ENCODE data around the gene GAB1.

GAB1 gene

GRCh38 chr4:143359644-143360193 lies 23.0 kb downstream of the GAB1 start:
- DNase-seq, result no peak

DNA sequence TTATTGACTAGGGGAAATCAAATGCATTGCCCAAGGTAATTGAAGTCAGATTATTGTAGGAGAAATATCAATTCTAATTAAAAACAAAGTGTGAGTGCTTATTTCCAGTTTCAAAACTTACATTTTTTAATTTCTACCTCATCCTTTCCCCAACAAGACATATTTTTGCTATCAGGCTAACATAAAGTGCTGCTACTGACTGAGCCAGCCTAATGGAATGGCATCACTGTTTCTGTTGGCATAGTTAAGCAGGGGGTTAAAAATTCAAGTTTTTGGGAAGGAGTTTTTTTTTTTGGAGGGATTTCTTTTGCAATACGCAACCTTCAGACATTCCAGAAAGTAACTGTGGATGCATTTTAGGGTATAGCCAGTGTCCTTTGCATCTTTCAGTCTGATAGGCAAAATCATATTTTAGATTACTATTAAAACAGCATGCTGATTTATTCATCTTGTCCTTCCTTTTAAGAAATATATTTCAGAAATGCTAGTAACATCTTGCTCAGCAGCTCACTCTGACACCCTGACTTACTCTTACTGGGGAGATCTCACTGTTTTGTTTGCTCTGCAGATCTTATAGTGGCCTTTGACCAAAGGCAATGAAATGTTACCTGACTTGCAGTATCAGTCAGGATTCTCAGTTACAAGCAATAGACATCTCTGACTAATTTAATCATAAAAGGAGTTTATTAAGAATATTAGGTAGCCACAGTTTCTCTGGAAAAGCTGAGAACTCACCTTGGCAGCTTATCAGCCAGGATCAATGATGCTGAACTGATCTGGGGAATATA lies 24.4 kb downstream of the GAB1 start:
- no peak for DNase-seq

DNA sequence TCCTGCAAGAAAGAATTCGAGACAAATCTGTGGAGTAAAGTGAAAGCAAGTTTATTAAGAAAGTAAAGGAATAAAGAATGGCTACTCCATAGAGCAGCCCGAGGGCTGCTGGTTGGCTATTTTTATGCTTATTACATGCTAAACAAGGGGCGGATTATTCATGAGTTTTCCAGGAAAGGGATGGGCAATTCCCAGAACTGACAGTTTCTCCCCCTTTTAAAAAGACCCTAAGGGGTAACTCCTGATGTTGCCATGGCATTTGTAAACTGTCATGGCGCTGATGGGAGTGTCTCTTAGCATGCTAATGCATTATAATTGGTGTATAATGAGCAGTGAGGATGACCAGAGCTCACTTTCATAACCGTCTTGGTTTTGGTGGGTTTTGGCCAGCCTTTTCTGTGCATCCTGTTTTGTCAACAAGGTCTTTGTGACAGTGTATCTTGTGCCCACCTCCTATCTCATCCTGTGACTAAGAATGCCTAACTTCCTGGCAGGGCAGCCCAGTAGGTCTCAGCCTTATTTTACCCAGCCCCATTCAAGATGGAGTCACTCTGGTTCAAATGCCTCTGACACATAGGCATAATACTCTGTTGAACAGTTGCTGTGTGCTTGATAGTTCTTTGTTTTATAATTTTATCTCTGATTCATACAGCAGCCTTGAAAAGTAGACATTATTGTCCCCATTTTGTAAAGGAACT lies 25.8 kb downstream of the GAB1 start:
- no peak for DNase-seq

GRCh38 chr4:143363332-143363731 lies 26.7 kb downstream of the GAB1 start:
- DNase-seq, result no peak

- DNase-seq, result no peak
Observed at GRCh38 chr4:143364063-143364462, 27.4 kb downstream of the GAB1 start.

DNA sequence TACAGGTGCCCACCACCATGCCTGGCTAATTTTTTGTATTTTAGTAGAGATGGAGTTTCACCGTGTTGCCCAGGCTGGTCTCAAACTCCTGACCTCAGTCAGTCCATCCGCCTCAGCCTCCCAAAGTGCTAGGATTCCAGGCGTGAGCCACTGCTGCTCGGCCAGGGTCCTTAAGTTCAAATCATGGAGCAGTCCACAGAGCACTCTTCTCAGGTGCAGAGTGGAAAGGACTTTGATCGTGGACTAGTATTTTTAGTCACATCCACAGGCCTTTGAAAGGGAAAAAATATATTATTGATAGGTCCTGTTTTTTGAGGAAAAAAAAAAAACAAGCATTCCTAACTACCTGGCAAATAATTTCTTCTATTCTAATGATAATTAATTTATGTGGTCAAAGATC lies 31.2 kb downstream of the GAB1 start:
- DNase-seq, result no peak

DNA sequence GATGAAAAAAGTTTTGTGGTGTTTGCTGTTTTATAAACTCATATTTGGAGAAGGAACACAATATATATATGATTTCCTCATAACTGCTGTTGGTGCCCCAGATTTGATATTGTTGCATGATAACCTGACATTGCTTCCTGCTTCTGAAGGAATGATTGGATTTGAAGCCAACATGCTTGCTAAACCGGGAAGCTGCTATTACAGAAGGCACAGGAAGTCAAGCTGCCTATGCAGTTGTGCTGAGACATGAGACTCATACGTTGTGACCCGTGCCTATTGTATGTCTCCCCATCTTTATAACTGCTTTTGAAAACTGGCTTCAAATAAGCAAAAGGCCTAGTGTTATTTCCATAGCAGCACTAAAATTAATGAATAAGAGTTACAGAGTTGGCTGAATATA lies 32.9 kb downstream of the GAB1 start:
- DNase-seq, result no peak

DNA sequence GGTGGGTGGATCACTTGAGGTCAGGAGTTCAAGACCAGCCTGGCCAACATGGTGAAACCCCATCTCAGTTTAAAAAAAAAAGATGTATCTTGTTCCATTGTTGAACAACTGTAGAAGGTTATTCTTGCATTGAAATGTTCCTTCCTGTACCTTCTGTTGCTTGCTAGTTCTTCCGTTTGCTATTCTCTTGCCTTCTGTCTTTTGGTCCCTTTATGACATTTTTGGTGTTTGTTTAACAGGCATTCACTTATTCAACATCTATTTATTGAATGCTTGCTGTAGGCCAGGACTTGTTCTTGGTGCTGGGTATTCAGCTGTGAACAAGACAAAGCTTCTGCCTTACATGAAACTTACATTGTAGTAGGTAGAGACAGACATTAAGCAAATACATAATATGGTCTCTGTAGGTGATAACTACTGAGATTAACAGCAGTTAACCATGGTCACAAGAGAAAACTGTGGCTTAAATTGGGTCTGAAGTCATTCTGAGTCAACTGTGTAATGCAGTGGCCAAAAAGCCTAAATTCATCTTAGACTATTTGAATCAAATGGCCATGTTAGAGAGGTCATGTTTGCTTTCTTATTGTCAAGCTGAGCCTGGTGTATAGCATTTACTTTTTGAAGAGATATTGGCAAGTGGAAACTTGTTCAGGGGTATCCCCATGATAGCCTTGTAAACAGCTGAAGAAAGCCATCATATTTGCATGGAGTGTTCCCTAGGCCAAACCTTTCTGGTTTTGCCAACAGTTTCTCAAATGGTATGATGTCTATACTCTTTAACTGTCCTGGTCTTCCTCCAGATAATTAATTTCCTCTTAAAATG lies 35.6 kb downstream of the GAB1 start:
- DNase-seq, result no peak

GRCh38 chr4:143374255-143374654 lies 37.6 kb downstream of the GAB1 start:
- no peak for DNase-seq

DNA sequence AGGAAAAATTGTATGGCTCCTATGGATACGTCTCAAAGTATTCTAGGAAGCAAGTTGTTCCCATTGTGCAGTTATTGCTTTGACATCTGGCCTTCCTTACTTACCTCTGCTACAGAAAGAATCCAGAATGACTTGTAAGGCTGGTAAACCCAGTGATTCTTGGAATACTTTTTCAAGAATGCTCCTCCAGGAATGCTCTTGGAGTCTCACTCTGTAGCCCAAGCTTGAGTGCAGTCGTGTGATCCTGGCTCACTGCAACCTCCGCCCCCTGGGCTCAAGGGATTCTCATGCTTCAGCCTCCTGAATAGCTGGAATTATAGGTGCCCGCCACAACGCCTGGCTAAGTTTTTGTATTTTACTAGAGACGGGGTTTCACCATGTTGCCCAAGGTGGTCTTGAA lies 38.1 kb downstream of the GAB1 start:
- no peak for DNase-seq

- DNase-seq, result peak; percentile 0
Observed at GRCh38 chr4:143375326-143376073, 38.8 kb downstream of the GAB1 start.

DNA sequence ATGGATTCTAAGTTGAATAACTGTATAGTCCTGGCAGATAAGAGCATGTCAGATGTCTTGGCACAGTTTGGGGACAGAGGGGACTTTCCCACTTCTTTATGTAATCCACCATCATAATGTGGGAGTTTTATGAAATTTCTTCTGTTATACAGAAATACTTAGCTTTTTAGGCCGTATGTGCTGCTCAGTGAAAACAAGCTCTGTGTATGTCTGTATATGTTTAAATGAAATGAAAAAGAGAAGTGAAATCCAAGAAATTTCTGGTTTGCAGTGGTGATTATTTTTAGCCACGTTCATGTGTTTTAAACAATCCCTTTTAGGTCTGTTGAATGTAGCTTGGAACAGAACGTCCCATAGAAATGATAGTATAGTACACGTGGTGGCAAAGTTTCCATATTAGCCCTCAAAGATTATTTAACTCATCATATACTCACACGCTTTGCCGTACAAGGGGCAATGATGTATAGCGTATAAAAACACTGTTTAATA lies 41.0 kb downstream of the GAB1 start:
- DNase-seq, result no peak

- DNase-seq, result no peak
Observed at GRCh38 chr4:143380629-143381028, 44.0 kb downstream of the GAB1 start.

- no peak for DNase-seq
Observed at GRCh38 chr4:143381189-143382118, 44.8 kb downstream of the GAB1 start.

- no peak for DNase-seq
Observed at GRCh38 chr4:143382596-143382995, 45.9 kb downstream of the GAB1 start.

- no peak for DNase-seq
Observed at GRCh38 chr4:143383005-143383574, 46.4 kb downstream of the GAB1 start.

DNA sequence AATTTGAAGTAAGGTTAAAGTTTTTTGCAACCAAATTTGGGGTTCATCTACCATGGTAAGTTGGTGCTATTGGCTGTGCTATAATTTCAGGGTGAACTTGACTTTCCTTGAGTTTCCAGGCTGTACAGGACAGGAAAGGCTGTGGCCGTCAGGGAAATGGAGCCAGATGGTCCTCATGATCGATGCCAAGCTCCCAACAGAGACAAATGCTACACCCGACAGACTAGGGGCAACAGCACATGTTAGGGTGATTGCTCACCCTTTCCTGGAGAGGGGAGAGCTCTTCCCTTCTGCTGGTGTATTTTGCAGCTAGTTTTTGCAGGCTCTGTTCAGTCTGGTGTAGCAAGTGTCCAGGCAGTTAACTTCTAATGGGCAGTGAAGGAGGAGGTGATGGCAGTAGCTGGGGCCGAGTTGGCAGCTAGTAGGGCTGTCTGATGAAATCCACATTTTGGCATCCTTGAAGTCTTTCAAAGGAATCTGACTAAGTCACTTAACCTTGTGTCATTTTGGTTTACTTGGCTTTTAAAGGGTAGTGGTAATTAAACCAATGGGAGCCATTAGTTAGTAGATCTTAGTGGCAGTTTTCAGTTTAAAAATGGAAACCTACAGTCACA lies 47.8 kb downstream of the GAB1 start:
- DNase-seq, result no peak

DNA sequence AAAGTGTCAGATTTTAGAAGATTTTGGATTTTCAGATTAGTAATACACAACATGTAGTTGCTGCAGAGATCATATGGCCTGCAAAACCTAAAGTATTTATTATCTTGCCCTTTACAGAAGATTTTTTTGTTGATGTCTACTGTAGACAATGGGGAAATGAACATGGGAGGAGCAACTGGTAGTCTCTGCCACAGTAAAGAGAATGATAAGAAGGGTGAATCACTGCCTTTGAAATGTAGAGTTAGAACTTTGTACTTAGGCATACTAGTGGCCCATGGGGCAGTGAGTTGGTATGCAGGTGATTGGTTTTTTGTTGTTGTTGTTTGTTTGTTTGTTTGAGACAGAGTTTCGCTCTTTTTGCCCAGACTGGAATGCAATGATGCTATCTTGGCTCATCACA lies 50.1 kb downstream of the GAB1 start:
- DNase-seq, result no peak

- no peak for DNase-seq
Observed at GRCh38 chr4:143389579-143390195, 53.0 kb downstream of the GAB1 start.

DNA sequence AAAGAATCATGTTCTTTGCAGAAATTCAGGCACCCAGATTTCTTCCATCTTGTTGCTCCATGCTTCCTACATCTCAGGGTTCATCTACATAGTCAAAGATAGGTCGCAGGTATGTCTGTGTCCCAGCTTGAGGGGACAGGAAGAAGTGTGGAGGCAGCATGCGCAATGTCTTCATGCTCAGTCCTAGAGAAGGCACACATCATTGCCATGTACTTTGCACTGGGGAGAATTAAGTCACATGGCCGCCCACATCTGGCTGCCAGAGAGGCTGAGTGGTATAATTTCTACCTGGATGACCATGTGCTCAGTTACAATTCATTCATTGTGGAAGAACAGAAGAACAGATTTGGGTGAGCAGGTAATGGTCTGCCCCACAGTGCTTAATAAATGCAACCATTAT lies 54.1 kb downstream of the GAB1 start:
- DNase-seq, result no peak
